ENCODE measurements around the gene ANKRD55.

Gene ANKRD55

GRCh38 chr5:56070851-56071465 lies 162.2 kb downstream of the ANKRD55 start (continued):
- TF ChIP-seq HOXA7 (CRISPR knock-in tag; IDR thresholded peaks at IDR 0.05; ENCODE audit: borderline replicate concordance), result no peak
- TF ChIP-seq TCF7L2 (IDR thresholded peaks at IDR 0.05; ENCODE audit: borderline replicate concordance, low read depth, low read length), result no peak
- TF ChIP-seq ZNF157 (tag by site-specific recombination; IDR thresholded peaks at IDR 0.05), result no peak

GRCh38 chr5:56069652-56070226 lies 163.4 kb downstream of the ANKRD55 start:
- no peaks in the 10 kb centered on the region for H3K4me1 ChIP-seq (ENCODE audit: control insufficient read depth, insufficient read depth, low read length)
- ChIA-PET POLR2A (no interaction called here), CTCF (no interaction called here)
- H3K36me3 ChIP-seq (ENCODE audit: control insufficient read depth in 2 of 2, insufficient read depth in 1 of 2, low read length in 2 of 2), result no peaks in the 10 kb centered on the region
- no peaks in the 10 kb centered on the region for H3K9me3 ChIP-seq (ENCODE audit: control insufficient read depth, insufficient read depth, low read depth, low read length)
- no peak for TF ChIP-seq ZBTB6 (tag by site-specific recombination; IDR thresholded peaks at IDR 0.05)
- no peak overlapping the region for H3K27ac ChIP-seq (ENCODE audit: extremely low read depth, low read depth, low read length)
- no peak overlapping the region for H3K4me3 ChIP-seq (ENCODE audit: low read depth, low read length)

GRCh38 chr5:56066931-56067450 lies 166.1 kb downstream of the ANKRD55 start:
- H3K4me3 ChIP-seq (ENCODE audit: low read depth, low read length), result no peak overlapping the region
- TF ChIP-seq ZNF555 (tag by site-specific recombination; conservative IDR thresholded peaks at IDR 0.05) (no peak), ZSCAN4 (tag by site-specific recombination; IDR thresholded peaks at IDR 0.05) (no peak), REST (tag by site-specific recombination; IDR thresholded peaks at IDR 0.05) (no peak), ATF2 (tag by site-specific recombination; IDR thresholded peaks at IDR 0.05; ENCODE audit: low read depth) (no peak), ZBTB20 (tag by site-specific recombination; IDR thresholded peaks at IDR 0.05) (no peak), ZNF140 (tag by site-specific recombination; IDR thresholded peaks at IDR 0.05) (no peak), MEIS1 (CRISPR knock-in tag; IDR thresholded peaks at IDR 0.05; ENCODE audit: borderline replicate concordance) (no peak), INSM2 (tag by site-specific recombination; IDR thresholded peaks at IDR 0.05) (no peak), ZNF2 (tag by site-specific recombination; IDR thresholded peaks at IDR 0.05) (no peak), ZNF324 (tag by site-specific recombination; IDR thresholded peaks at IDR 0.05) (no peak), ZBTB21 (tag by site-specific recombination; IDR thresholded peaks at IDR 0.05) (no peak)
- no peaks in the 10 kb centered on the region for H3K36me3 ChIP-seq (ENCODE audit: control insufficient read depth in 2 of 2, insufficient read depth in 1 of 2, low read length in 2 of 2)
- no peaks in the 10 kb centered on the region for H3K4me1 ChIP-seq (ENCODE audit: control insufficient read depth, insufficient read depth, low read length)
- H3K27ac ChIP-seq (ENCODE audit: extremely low read depth, low read depth, low read length), result no peak overlapping the region
- CTCF ChIA-PET, result interaction anchor here (0.6 kb wide), 1 partner anchor 23 kb away, joined by 3 read pairs; no protein-coding TSS in a partner anchor
- no peaks in the 10 kb centered on the region for H3K9me3 ChIP-seq (ENCODE audit: control insufficient read depth, insufficient read depth, low read depth, low read length)
- POLR2A ChIA-PET, result no interaction called here

Data from HEK293 (cell line).